GM10248 (cell line): Measurements from ENCODE around the gene TRAPPC6A.

Experiments used
- CTCF ChIA-PET: fragments of 300-600 bp; sonication (Branson Sonifier 250); formaldehyde crosslinking; extraction: SDS; loops from one replicate; lab custom pipeline; 2021; ENCODE audit warnings: antibody characterized with exemption; lab: Yijun Ruan, JAX
- POLR2A ChIA-PET: fragments of 350-650 bp; sonication (Branson Sonifier 250); formaldehyde crosslinking; extraction: SDS; loops from one replicate; lab custom pipeline; 2020; ENCODE audit warnings: antibody characterized with exemption; lab: Yijun Ruan, JAX
- DNase-seq: peaks from one replicate; pipeline ENCODE4 v3.0.0; 2012; ENCODE audit errors: extremely low spot score
- CTCF ChIP-seq: IDR thresholded peaks from 2 replicates; pipeline ENCODE4 v1.5.1; 2012; ENCODE audit warnings: mild to moderate bottlenecking, low read depth; ENCODE audit errors: extremely low read depth, missing control alignments, control extremely low read depth

The TRAPPC6A gene

GRCh38 chr19:45146741-45147205 lies 31.3 kb downstream of the TRAPPC6A start:
- TF ChIP-seq CTCF = no peak
- POLR2A ChIA-PET = no interaction called here
- DNase-seq = no peak
- CTCF ChIA-PET = interaction anchor here (0.9 to 1.3 kb wide), 4 partner anchors 11 to 21 kb away, joined by 3 to 4 read pairs (median 3); no protein-coding TSS in a partner anchor

- ChIA-PET CTCF (interaction anchor here (0.9 to 1.3 kb wide), 4 partner anchors 10 to 21 kb away, joined by 3 to 4 read pairs (median 3); no protein-coding TSS in a partner anchor), POLR2A (no interaction called here)
- no peak for TF ChIP-seq CTCF
- DNase-seq = no peak
These were observed 31.8 kb downstream of the TRAPPC6A start for GRCh38 chr19:45146251-45146650.

GRCh38 chr19:45145270-45146189 lies 32.5 kb downstream of the TRAPPC6A start:
- TF ChIP-seq CTCF = no peak
- no peak for DNase-seq
- ChIA-PET CTCF (interaction anchor here (0.9 to 1.0 kb wide), 2 partner anchors 10 to 17 kb away, joined by 3 to 4 read pairs; no protein-coding TSS in a partner anchor), POLR2A (no interaction called here)

GRCh38 chr19:45144431-45145269 lies 33.4 kb downstream of the TRAPPC6A start:
- DNase-seq = no peak
- ChIA-PET POLR2A (interaction anchor here (0.6 kb wide), 1 partner anchor 25 kb away, joined by 5 read pairs; no protein-coding TSS in a partner anchor), CTCF (interaction anchor here (1.1 to 1.7 kb wide), 2 partner anchors 7 to 85 kb away, joined by 3 to 4 read pairs; no protein-coding TSS in a partner anchor)
- TF ChIP-seq CTCF = no peak

GRCh38 chr19:45142726-45143110 lies 35.3 kb downstream of the TRAPPC6A start:
- DNase-seq = no peak
- POLR2A ChIA-PET = no interaction called here
- CTCF ChIA-PET = interaction anchor here (1.0 to 1.7 kb wide), 2 partner anchors 83 to 87 kb away, joined by 3 to 4 read pairs; no protein-coding TSS in a partner anchor
- TF ChIP-seq CTCF = no peak
